IMR-90 (cell line): ENCODE results near the gene HSD17B14. TPM values are rescaled to one million over a fixed set of nuclear protein-coding genes. Genes with fewer than 3 reads are reported as not detected.

Experiments
- ATAC-seq: fragments of 200-7000 bp; cut with Tn5 transposase; 2 replicates; pipeline ENCODE4 v1.9.1; 2020; ENCODE audit warnings: low read depth, mild to moderate bottlenecking, moderate library complexity
- BruUV-seq: library from RNA; stranded (reverse); fragments of 400-500 nt; replicated peaks from 2 replicates; lab custom pipeline; 2021; lab: Mats Ljungman, UMichigan
- CTCF ChIA-PET: fragments of 300-600 bp; formaldehyde crosslinking; extraction: SDS; loops from one replicate; lab custom pipeline; 2021; ENCODE audit warnings: antibody characterized with exemption; lab: Yijun Ruan, JAX
- POLR2A ChIA-PET: fragments of 300-600 bp; sonication (Branson Sonifier 250); formaldehyde crosslinking; loops from one replicate; lab custom pipeline; 2022; ENCODE audit warnings: antibody characterized with exemption; ENCODE audit not compliant: unreplicated experiment; lab: Charles Lee
- DNase-seq: peaks from one replicate; pipeline ENCODE4 v3.0.0; 2013
- H2AFZ ChIP-seq: replicated peaks from 2 replicates; pipeline ENCODE3; 2013; ENCODE audit warnings: low read length, mild to moderate bottlenecking; ENCODE audit not compliant: poor library complexity
- H2AK5ac ChIP-seq: 2 replicates; pipeline ENCODE4 v1.6.1; 2013; ENCODE audit warnings: low read depth, low read length, inconsistent platforms
- H2AK9ac ChIP-seq: replicated peaks from 2 replicates; pipeline ENCODE3; 2013; ENCODE audit warnings: mild to moderate bottlenecking, low read depth, low read length, moderate library complexity; ENCODE audit not compliant: poor library complexity
- H2BK120ac ChIP-seq: 2 replicates; pipeline ENCODE4 v1.6.1; 2013; ENCODE audit warnings: low read depth, low read length, inconsistent platforms
- H2BK15ac ChIP-seq: 3 replicates; pipeline ENCODE4 v1.6.1; 2013; ENCODE audit warnings: low read depth, low read length, inconsistent platforms
- H2BK20ac ChIP-seq: 2 replicates; pipeline ENCODE4 v1.6.1; 2013; ENCODE audit warnings: low read depth, mild to moderate bottlenecking, inconsistent platforms, low read length, moderate library complexity
- H2BK5ac ChIP-seq: 2 replicates; pipeline ENCODE4 v1.6.1; 2013; ENCODE audit warnings: mild to moderate bottlenecking, low read depth, low read length, inconsistent platforms; ENCODE audit not compliant: poor library complexity, severe bottlenecking
- H3K14ac ChIP-seq: replicated peaks from 2 replicates; pipeline ENCODE4 v1.6.1; 2013; ENCODE audit warnings: low read depth, low read length, inconsistent platforms
- H3K18ac ChIP-seq: 2 replicates; pipeline ENCODE4 v1.6.1; 2013; ENCODE audit warnings: low read depth, low read length, control low read depth
- H3K23ac ChIP-seq: 2 replicates; pipeline ENCODE4 v1.6.1; 2013; ENCODE audit warnings: low read depth, low read length, inconsistent platforms
- H3K27ac ChIP-seq: 2 replicates; pipeline ENCODE4 v1.5.1; 2013; ENCODE audit warnings: mild to moderate bottlenecking, control low read depth, low read length; ENCODE audit not compliant: insufficient read depth
- H3K27me3 ChIP-seq: 2 replicates; pipeline ENCODE4 v1.6.1; 2013; ENCODE audit warnings: low read length; ENCODE audit not compliant: control insufficient read depth, insufficient read depth
- H3K36me3 ChIP-seq: 2 replicates; pipeline ENCODE4 v1.6.1; 2013; ENCODE audit warnings: low read length, mixed read lengths; ENCODE audit not compliant: control insufficient read depth, insufficient read depth
- H3K4ac ChIP-seq: 2 replicates; pipeline ENCODE4 v1.6.1; 2013; ENCODE audit warnings: low read depth, low read length, inconsistent platforms
- H3K4me1 ChIP-seq: 2 replicates; pipeline ENCODE4 v1.6.1; 2013; ENCODE audit warnings: low read length, mixed read lengths; ENCODE audit not compliant: control insufficient read depth, insufficient read depth
- H3K4me2 ChIP-seq: 2 replicates; pipeline ENCODE4 v1.6.1; 2013; ENCODE audit warnings: low read depth, mild to moderate bottlenecking, control low read depth, low read length, moderate library complexity
- H3K4me3 ChIP-seq: 2 replicates; pipeline ENCODE4 v1.5.1; 2013; ENCODE audit warnings: low read depth, mild to moderate bottlenecking, control low read depth, low read length, moderate library complexity; ENCODE audit not compliant: insufficient read depth
- H3K56ac ChIP-seq: 2 replicates; pipeline ENCODE4 v1.6.1; 2013; ENCODE audit warnings: low read length, inconsistent platforms; ENCODE audit not compliant: insufficient read depth; ENCODE audit errors: extremely low read depth
- H3K79me1 ChIP-seq, 2 experiments: 2 replicates each; pipeline ENCODE4 v1.6.1; 2013; ENCODE audit warnings: low read length in 2 of 2, inconsistent platforms in 1 of 2, low read depth in 1 of 2
- H3K9ac ChIP-seq: 2 replicates; pipeline ENCODE4 v1.6.1; 2013; ENCODE audit warnings: low read depth, low read length, control low read depth
- H3K9me1 ChIP-seq: 2 replicates; pipeline ENCODE4 v1.6.1; 2013; ENCODE audit warnings: low read length, inconsistent platforms; ENCODE audit not compliant: insufficient read depth
- H3K9me3 ChIP-seq: 2 replicates; pipeline ENCODE4 v1.6.1; 2013; ENCODE audit warnings: low read length; ENCODE audit not compliant: control insufficient read depth, insufficient read depth
- H4K20me1 ChIP-seq: 2 replicates; pipeline ENCODE4 v1.6.1; 2013; ENCODE audit warnings: low read length, inconsistent platforms; ENCODE audit not compliant: insufficient read depth
- H4K5ac ChIP-seq: 2 replicates; pipeline ENCODE4 v1.6.1; 2013; ENCODE audit warnings: mild to moderate bottlenecking, low read depth, low read length, control low read depth
- H4K8ac ChIP-seq, 2 experiments: 2 replicates each; pipeline ENCODE4 v1.6.1; 2013; ENCODE audit warnings: low read depth in 2 of 2, low read length in 2 of 2, control low read depth in 1 of 2, inconsistent platforms in 1 of 2
- H4K91ac ChIP-seq: 2 replicates; pipeline ENCODE4 v1.6.1; 2013; ENCODE audit warnings: low read depth, low read length, inconsistent platforms; ENCODE audit not compliant: insufficient read depth
- CEBPB ChIP-seq: IDR thresholded peaks from 2 replicates; pipeline ENCODE4 v1.6.1; 2012; ENCODE audit warnings: low read depth, low read length, improper control_type of control experiment
- MAFK ChIP-seq: IDR thresholded peaks from 2 replicates; pipeline ENCODE4 v1.6.1; 2012; ENCODE audit warnings: low read depth, low read length, improper control_type of control experiment
- WGBS, 2 experiments: methylation state at CpG; one replicate each; pipeline versions ENCODE4 v1.1.5 to v1.1.7; 2013; ENCODE audit warnings: missing lambda C conversion rate in 2 of 2; ENCODE audit not compliant: insufficient read length in 1 of 2; ENCODE audit errors: extremely low coverage in 2 of 2; 5-methylcytosine and 5-hydroxymethylcytosine counted together
- dilution Hi-C: fragments of 300-500 bp; cut with HindIII; formaldehyde crosslinking; loops from one replicate; pipeline ENCODE4 v1.14.3; 2018; ENCODE audit warnings: low sequenced_read_pairs; ENCODE audit not compliant: unreplicated experiment
- in situ Hi-C: fragments of 300-500 bp; cut with MboI; formaldehyde crosslinking; loops from 3 replicates; pipeline ENCODE4 v1.14.3; 2019; ENCODE audit warnings: low sequenced_read_pairs, inconsistent platforms, mixed read lengths
- intact Hi-C: fragments of 100-400 bp; cut with micrococcal nuclease; formaldehyde crosslinking; loops from 2 replicates; pipeline ENCODE4 v1.10.0; 2022
- polyA plus RNA-seq, 3 experiments: library from polyadenylated mRNA; depleted of rRNA; stranded (reverse); fragments of >200 nt; gene quantifications; 2 replicates each; pipeline ENCODE4 v1.2.3, GENCODE V29; 2012; ENCODE audit warnings: low replicate concordance in 1 of 3
- total RNA-seq: library from RNA; depleted of rRNA; stranded (reverse); fragments of >200 nt; gene quantifications from 2 replicates; pipeline ENCODE4 v1.2.3, GENCODE V29; 2012
- TF ChIP-seq, protein P1 (sequence below): fragments of 150-350 bp; IDR thresholded peaks from 2 replicates; pipeline ENCODE4 v1.6.1; 2016; ENCODE audit warnings: low read depth, mild to moderate bottlenecking, low read length, moderate library complexity, borderline replicate concordance
- TF ChIP-seq, protein P2 (sequence below): fragments of 150-350 bp; IDR thresholded peaks from 2 replicates; pipeline ENCODE4 v1.6.1; 2017; ENCODE audit warnings: mild to moderate bottlenecking, antibody characterized with exemption, low read length, low read depth

Gene HSD17B14
- total and polyA plus RNA-seq, 2 of the 4 experiments (the other 2 are of a cell fraction), result 0.54 to 4.5 TPM

DNA sequence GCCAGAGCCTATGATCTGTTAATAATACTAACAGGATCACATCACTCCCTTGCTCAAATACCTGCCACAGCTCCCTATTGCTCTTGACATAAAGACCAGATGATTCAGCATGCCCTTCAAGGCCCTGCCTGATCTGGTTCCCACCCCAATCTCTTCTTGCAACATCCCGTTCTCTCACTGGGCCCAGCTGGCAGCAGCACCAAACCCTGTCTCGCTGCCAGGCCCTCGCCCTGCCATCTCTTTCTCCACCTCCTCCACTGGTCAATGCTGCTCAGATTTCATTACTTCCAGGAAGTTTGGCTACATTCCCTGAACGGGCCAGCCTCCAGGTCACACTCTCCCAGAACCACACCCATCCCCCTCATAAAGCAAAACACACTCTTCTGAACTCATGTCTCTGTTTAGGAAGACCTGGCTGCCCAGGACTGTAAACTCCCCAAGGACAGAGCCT lies 16.9 kb downstream of the HSD17B14 start:
- POLR2A ChIA-PET, result no interaction called here
- peaks cover 3% of the 10 kb centered on the region; the same call in 1 of the 2 replicates for H3K4me1 ChIP-seq

More for the DNA sequence above, 16.9 kb downstream of the HSD17B14 start:
- Histone ChIP-seq H3K56ac (no peak overlapping the region), H4K5ac (peak overlapping the region; percentile 29; the same call in 1 of the 2 replicates), H4K91ac (no peak overlapping the region), H2BK5ac (no peak overlapping the region), H3K27ac (peak overlapping the region; percentile 6; the same call in 1 of the 2 replicates), H2BK120ac (no peak overlapping the region), H4K8ac (no peak overlapping the region), H3K18ac (no peak overlapping the region), H3K9me1 (no peaks in the 10 kb centered on the region), H2BK15ac (no peak overlapping the region), H3K9ac (no peak overlapping the region), H3K4ac (no peak overlapping the region), H3K9me3 (no peaks in the 10 kb centered on the region), H2AK5ac (no peak overlapping the region), H3K79me1 (no peaks in the 10 kb centered on the region), H4K20me1 (no peaks in the 10 kb centered on the region), H3K14ac (no peak overlapping the region), H3K4me3 (no peak overlapping the region), H2AFZ (peak overlapping the region; percentile 53), H3K4me2 (no peak overlapping the region), H2AK9ac (peak overlapping the region; percentile 7), H3K23ac (no peak overlapping the region), H2BK20ac (no peak overlapping the region), H3K27me3 (no peaks in the 10 kb centered on the region), H3K36me3 (peaks cover 4% of the 10 kb centered on the region)
- intact Hi-C loops (no loop called here), in situ Hi-C loops (no loop called here), dilution Hi-C loops (no loop called here)
- TF ChIP-seq, protein P1, sequence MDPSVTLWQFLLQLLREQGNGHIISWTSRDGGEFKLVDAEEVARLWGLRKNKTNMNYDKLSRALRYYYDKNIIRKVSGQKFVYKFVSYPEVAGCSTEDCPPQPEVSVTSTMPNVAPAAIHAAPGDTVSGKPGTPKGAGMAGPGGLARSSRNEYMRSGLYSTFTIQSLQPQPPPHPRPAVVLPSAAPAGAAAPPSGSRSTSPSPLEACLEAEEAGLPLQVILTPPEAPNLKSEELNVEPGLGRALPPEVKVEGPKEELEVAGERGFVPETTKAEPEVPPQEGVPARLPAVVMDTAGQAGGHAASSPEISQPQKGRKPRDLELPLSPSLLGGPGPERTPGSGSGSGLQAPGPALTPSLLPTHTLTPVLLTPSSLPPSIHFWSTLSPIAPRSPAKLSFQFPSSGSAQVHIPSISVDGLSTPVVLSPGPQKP, result no peak
- TF ChIP-seq MAFK (no peak), CEBPB (peak; percentile 82)
- TF ChIP-seq, protein P2, sequence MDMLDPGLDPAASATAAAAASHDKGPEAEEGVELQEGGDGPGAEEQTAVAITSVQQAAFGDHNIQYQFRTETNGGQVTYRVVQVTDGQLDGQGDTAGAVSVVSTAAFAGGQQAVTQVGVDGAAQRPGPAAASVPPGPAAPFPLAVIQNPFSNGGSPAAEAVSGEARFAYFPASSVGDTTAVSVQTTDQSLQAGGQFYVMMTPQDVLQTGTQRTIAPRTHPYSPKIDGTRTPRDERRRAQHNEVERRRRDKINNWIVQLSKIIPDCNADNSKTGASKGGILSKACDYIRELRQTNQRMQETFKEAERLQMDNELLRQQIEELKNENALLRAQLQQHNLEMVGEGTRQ, result no peak
- DNase-seq (peak; percentile 79), ATAC-seq (peak; percentile 93)
- CTCF ChIA-PET, result no interaction called here
- WGBS, 2 experiments, result 35% methylated on average over 4 of the region's 4 CpGs; no CpG with 5 or more reads in 1 of the 2 experiments
- BruUV-seq, result no TSS peak
